Tibial artery (tissue), 4 donors: ENCODE results near the gene WNT2.

Experiments used
- DNase-seq, 2 donors: peaks; one replicate each; pipeline ENCODE4 v3.0.0-alpha.2; 2019
- H3K27ac ChIP-seq, 2 donors: fragments of 200-600 bp; sonication (generic) in 1 of 2; 1 replicate in 1 of 2; 2 replicates in 1 of 2; pipeline ENCODE4 v1.5.1; 2018 to 2019; ENCODE audit warnings: mild to moderate bottlenecking in 1 of 2
- H3K27me3 ChIP-seq, 2 donors: fragments of 200-600 bp; sonication (generic) in 1 of 2; one replicate each; pipeline versions ENCODE4 v1.5.1 to v1.6.0; 2016 to 2019
- H3K36me3 ChIP-seq, 3 donors: fragments of 200-600 bp; sonication (generic) in 2 of 3; one replicate each; pipeline ENCODE4 v1.5.1; 2016 to 2019; ENCODE audit warnings: mild to moderate bottlenecking in 2 of 3
- H3K4me1 ChIP-seq, 4 donors: fragments of 200-600 bp; sonication (generic) in 2 of 4; 1 replicate in 3 of 4; 2 replicates in 1 of 4; pipeline ENCODE4 v1.5.1; 2016 to 2019
- H3K4me3 ChIP-seq, 2 donors: fragments of 200-600 bp; sonication (generic) in 1 of 2; 1 replicate in 1 of 2; 2 replicates in 1 of 2; pipeline ENCODE4 v1.5.1; 2018 to 2019; ENCODE audit warnings: mild to moderate bottlenecking in 2 of 2
- H3K9me3 ChIP-seq, 3 donors: fragments of 200-600 bp; sonication (generic) in 1 of 3; one replicate each; pipeline ENCODE4 v1.5.1; 2016 to 2019
- intact Hi-C: fragments of 100-400 bp; cut with DNase I; formaldehyde crosslinking; loops from one replicate; pipeline ENCODE4 v1.15.0; 2023; ENCODE audit warnings: low total_unique reads
- TF ChIP-seq, protein P1 (sequence below), 2 experiments: fragments of 200-600 bp in 1 of 2; fragments of 450-650 bp in 1 of 2; IDR thresholded peaks; one replicate each; pipeline ENCODE4 v1.5.1; 2017 to 2019; ENCODE audit warnings: antibody characterized with exemption in 2 of 2, mild to moderate bottlenecking in 1 of 2, moderate library complexity in 1 of 2

Gene WNT2

DNA sequence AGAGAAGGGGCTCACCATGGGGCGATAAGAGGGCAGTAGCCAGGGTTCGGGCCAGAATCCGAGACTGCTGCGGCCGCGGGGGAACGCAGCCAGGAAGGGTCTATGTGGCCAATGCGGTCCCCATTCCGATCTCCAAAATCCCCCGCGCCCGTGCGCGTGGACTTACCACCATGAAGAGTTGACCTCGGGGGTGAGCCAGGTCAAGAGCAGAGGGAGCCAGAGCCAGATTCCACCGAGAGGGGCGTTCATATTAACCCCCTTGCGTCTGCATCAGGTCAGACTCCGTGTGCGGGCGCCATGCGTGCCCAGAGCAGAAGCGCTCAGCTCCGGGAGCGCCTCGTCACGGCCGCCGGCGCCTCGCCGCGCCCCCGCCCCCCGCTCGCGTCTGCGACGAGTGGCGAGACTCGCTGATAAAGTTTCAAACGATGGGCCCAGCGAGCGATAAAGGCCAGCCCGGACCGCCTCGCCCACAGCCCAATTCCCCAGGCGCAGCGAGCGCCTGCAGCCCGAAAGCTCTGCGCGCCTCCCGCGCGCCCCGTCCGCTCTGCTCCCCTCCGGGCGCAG is at the start of gene WNT2:
TSS of gene WNT2 (minus strand) at position 318 of the 564 bp plus-strand sequence. CDS start at position 249, 69 bp downstream.
- intact Hi-C loops = no loop called here
- H3K4me3 ChIP-seq = peak within 1 kb of the TSS; percentile 50 to 59
- H3K27me3 ChIP-seq = peaks cover 0 to 17% of the 10 kb centered on the region in 2 donors
- H3K36me3 ChIP-seq = no peaks in the 10 kb centered on the region
- no peak for DNase-seq
- no peak within 1 kb of the TSS for H3K27ac ChIP-seq
- peaks cover 0 to 25% (median 22%) of the 10 kb centered on the region in 4 donors for H3K4me1 ChIP-seq
- peaks cover 0 to 6% (median 0%) of the 10 kb centered on the region in 3 donors for H3K9me3 ChIP-seq
- TF ChIP-seq, protein P1, sequence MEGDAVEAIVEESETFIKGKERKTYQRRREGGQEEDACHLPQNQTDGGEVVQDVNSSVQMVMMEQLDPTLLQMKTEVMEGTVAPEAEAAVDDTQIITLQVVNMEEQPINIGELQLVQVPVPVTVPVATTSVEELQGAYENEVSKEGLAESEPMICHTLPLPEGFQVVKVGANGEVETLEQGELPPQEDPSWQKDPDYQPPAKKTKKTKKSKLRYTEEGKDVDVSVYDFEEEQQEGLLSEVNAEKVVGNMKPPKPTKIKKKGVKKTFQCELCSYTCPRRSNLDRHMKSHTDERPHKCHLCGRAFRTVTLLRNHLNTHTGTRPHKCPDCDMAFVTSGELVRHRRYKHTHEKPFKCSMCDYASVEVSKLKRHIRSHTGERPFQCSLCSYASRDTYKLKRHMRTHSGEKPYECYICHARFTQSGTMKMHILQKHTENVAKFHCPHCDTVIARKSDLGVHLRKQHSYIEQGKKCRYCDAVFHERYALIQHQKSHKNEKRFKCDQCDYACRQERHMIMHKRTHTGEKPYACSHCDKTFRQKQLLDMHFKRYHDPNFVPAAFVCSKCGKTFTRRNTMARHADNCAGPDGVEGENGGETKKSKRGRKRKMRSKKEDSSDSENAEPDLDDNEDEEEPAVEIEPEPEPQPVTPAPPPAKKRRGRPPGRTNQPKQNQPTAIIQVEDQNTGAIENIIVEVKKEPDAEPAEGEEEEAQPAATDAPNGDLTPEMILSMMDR (IDR thresholded peaks at IDR 0.05) = no peak

GRCh38 chr7:117372073-117372472 is 49.2 kb upstream of the WNT2 start:
- H3K36me3 ChIP-seq = no peaks in the 10 kb centered on the region
- intact Hi-C loops = no loop called here
- H3K9me3 ChIP-seq = no peaks in the 10 kb centered on the region
- H3K27ac ChIP-seq = no peak overlapping the region
- H3K27me3 ChIP-seq = peaks cover 0 to 3% of the 10 kb centered on the region in 2 donors
- no peak overlapping the region for H3K4me3 ChIP-seq
- no peak for DNase-seq
- no peaks in the 10 kb centered on the region for H3K4me1 ChIP-seq
- TF ChIP-seq, protein P1 (IDR thresholded peaks at IDR 0.05) = no peak

- Histone ChIP-seq H3K36me3 (no peaks in the 10 kb centered on the region), H3K9me3 (no peaks in the 10 kb centered on the region), H3K27ac (no peak overlapping the region), H3K4me3 (no peak overlapping the region), H3K4me1 (no peaks in the 10 kb centered on the region), H3K27me3 (peaks cover 0 to 5% of the 10 kb centered on the region in 2 donors)
- DNase-seq = no peak
- intact Hi-C loops = no loop called here
- TF ChIP-seq, protein P1 (IDR thresholded peaks at IDR 0.05) = no peak
Measured at GRCh38 chr7:117364339-117365080, 41.7 kb upstream of the WNT2 start.

DNA sequence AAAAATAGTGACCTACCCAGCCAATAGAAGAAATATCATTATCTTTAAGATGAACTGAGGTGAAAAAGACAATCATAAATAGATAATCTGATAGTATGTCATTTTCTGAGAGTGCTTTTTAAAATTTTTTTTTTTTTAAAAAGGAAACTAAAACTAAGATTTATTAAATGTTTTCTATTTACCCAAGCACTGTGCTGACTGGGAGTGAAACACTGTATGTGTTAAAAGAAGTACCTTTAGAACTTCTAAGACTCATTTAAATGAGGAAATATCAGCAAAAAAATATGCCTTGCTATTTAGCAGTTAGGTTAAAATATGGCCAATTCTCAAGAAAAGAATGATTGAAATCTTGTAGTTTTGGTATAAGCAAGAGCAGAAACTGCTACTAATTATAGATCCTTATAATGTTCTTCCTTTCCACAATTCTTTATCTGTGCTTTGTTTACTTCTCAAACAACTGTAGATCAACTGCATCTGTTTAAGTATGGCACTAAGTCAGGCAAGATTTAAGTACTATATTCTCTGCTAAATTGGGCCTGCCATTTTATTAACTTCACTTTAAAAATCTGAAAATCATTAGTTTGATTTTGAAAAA is 39.5 kb upstream of the WNT2 start:
- Histone ChIP-seq H3K36me3 (no peaks in the 10 kb centered on the region), H3K9me3 (no peaks in the 10 kb centered on the region), H3K4me3 (no peak overlapping the region), H3K27me3 (peaks cover 0 to 3% of the 10 kb centered on the region in 2 donors), H3K27ac (no peak overlapping the region), H3K4me1 (no peaks in the 10 kb centered on the region)
- DNase-seq = no peak
- intact Hi-C loops = no loop called here
- TF ChIP-seq, protein P1 (IDR thresholded peaks at IDR 0.05) = no peak

- no peak for DNase-seq
- H3K4me3 ChIP-seq = no peak overlapping the region
Measured at GRCh38 chr7:117350027-117350426, 27.2 kb upstream of the WNT2 start.

More at GRCh38 chr7:117350027-117350426, 27.2 kb upstream of the WNT2 start:
- intact Hi-C loops = no loop called here
- Histone ChIP-seq H3K27me3 (no peaks in the 10 kb centered on the region), H3K27ac (no peak overlapping the region), H3K4me1 (peaks cover 0 to under 1% (median 0%) of the 10 kb centered on the region in 4 donors), H3K36me3 (no peaks in the 10 kb centered on the region), H3K9me3 (no peaks in the 10 kb centered on the region)
- TF ChIP-seq, protein P1 (IDR thresholded peaks at IDR 0.05) = no peak
